Neural cell (in vitro differentiated cells): ENCODE data around the gene NCKAP5. TPM values are rescaled to one million over a fixed set of nuclear protein-coding genes. Genes with fewer than 3 reads are reported as not detected.
A peak's percentile ranks its signal among the peaks of the same experiment; 100 is the strongest.

Experiments used
- H2AFZ ChIP-seq: fragments of 200-600, 300-800 bp; sonication (generic), shearing (Covaris generic); 2 replicates; pipeline ENCODE4 v1.6.0; 2014; ENCODE audit warnings: low read depth, mild to moderate bottlenecking, antibody characterized with exemption, low read length, moderate library complexity
- H3F3A ChIP-seq: fragments of 200-600 bp; shearing (Covaris generic); 2 replicates; pipeline ENCODE4 v1.6.1; 2016; ENCODE audit warnings: mild to moderate bottlenecking, moderate library complexity, mixed read lengths, antibody characterized with exemption, low read length; ENCODE audit not compliant: insufficient read depth, poor library complexity, severe bottlenecking
- H3K27ac ChIP-seq: fragments of 200-600, 300-800 bp; sonication (generic), shearing (Covaris generic); 2 replicates; pipeline ENCODE4 v1.5.1; 2014; ENCODE audit warnings: mild to moderate bottlenecking, low read length, moderate library complexity
- H3K27me3 ChIP-seq: fragments of 300-800, 200-600 bp; sonication (generic), shearing (Covaris generic); 2 replicates; pipeline ENCODE4 v1.6.0; 2014; ENCODE audit warnings: mild to moderate bottlenecking, low read depth, low read length, moderate library complexity; ENCODE audit not compliant: insufficient read depth
- H3K36me3 ChIP-seq: fragments of 300-800, 200-600 bp; sonication (generic), shearing (Covaris generic); 2 replicates; pipeline ENCODE4 v1.5.1; 2014; ENCODE audit warnings: mild to moderate bottlenecking, antibody characterized with exemption, low read length, moderate library complexity; ENCODE audit not compliant: insufficient read depth
- H3K4me2 ChIP-seq: fragments of 300-800, 200-600 bp; sonication (generic), shearing (Covaris generic); 2 replicates; pipeline ENCODE4 v1.6.0; 2014; ENCODE audit warnings: mild to moderate bottlenecking, low read length
- H3K4me3 ChIP-seq: fragments of 300-800, 200-600 bp; sonication (generic), shearing (Covaris generic); 2 replicates; pipeline ENCODE4 v1.5.1; 2014; ENCODE audit warnings: mild to moderate bottlenecking, low read length, moderate library complexity
- H3K79me2 ChIP-seq: fragments of 200-600 bp; shearing (Covaris generic); replicated peaks from 2 replicates; pipeline ENCODE4 v1.6.0; 2014; ENCODE audit warnings: mild to moderate bottlenecking, low read length, moderate library complexity; ENCODE audit not compliant: insufficient read depth
- H3K9ac ChIP-seq: fragments of 300-800, 200-600 bp; sonication (generic), shearing (Covaris generic); 2 replicates; pipeline ENCODE4 v1.6.1; 2016; ENCODE audit warnings: mild to moderate bottlenecking, low read length, mixed read lengths
- H3K9me2 ChIP-seq: fragments of 200-600 bp; shearing (Covaris generic); 2 replicates; pipeline ENCODE4 v1.6.1; 2016; ENCODE audit warnings: mild to moderate bottlenecking, low read length, mixed read lengths; ENCODE audit not compliant: insufficient read depth
- H3K9me3 ChIP-seq: fragments of 200-600, 300-800 bp; sonication (generic), shearing (Covaris generic); 2 replicates; pipeline ENCODE4 v1.6.1; 2016; ENCODE audit warnings: mild to moderate bottlenecking, mixed run types, low read length, moderate library complexity, mixed read lengths
- H4K20me1 ChIP-seq: fragments of 200-600 bp; shearing (Covaris generic); 2 replicates; pipeline ENCODE4 v1.6.1; 2016; ENCODE audit warnings: mild to moderate bottlenecking, mixed run types; ENCODE audit not compliant: insufficient read depth
- CTCF ChIP-seq: fragments of 450-650 bp; IDR thresholded peaks from 2 replicates; pipeline ENCODE4 v1.5.1; 2014; ENCODE audit warnings: antibody characterized with exemption, mild to moderate bottlenecking, moderate library complexity; ENCODE audit not compliant: poor library complexity, severe bottlenecking
- EP300 ChIP-seq: fragments of 450-650 bp; conservative IDR thresholded peaks from 2 replicates; pipeline ENCODE4 v1.6.1; 2014; ENCODE audit warnings: antibody characterized with exemption, mild to moderate bottlenecking, moderate library complexity; ENCODE audit not compliant: poor library complexity, severe bottlenecking
- EZH2 ChIP-seq: fragments of 200-600, 300-800 bp; shearing (Covaris generic), sonication (generic); IDR thresholded peaks from 2 replicates; pipeline ENCODE4 v1.6.1; 2014; ENCODE audit warnings: antibody characterized with exemption, low read length, borderline replicate concordance, mild to moderate bottlenecking; ENCODE audit not compliant: insufficient read depth, poor library complexity, severe bottlenecking
- MXI1 ChIP-seq: fragments of 450-650 bp; conservative IDR thresholded peaks from 2 replicates; pipeline ENCODE4 v1.6.1; 2014; ENCODE audit warnings: antibody characterized with exemption, mild to moderate bottlenecking; ENCODE audit not compliant: poor library complexity, severe bottlenecking
- POLR2AphosphoS5 ChIP-seq: IDR thresholded peaks from 2 replicates; pipeline ENCODE4 v1.6.1; 2012
- RAD21 ChIP-seq: fragments of 450-650 bp; conservative IDR thresholded peaks from 2 replicates; pipeline ENCODE4 v1.6.1; 2014; ENCODE audit warnings: antibody characterized with exemption, mild to moderate bottlenecking, moderate library complexity
- REST ChIP-seq: IDR thresholded peaks from 2 replicates; pipeline ENCODE4 v1.6.1; 2012; ENCODE audit warnings: borderline replicate concordance
- SMC3 ChIP-seq: fragments of 450-650 bp; conservative IDR thresholded peaks from 2 replicates; pipeline ENCODE4 v1.6.1; 2014; ENCODE audit warnings: antibody characterized with exemption, mild to moderate bottlenecking, moderate library complexity; ENCODE audit not compliant: poor library complexity
- TAF1 ChIP-seq: IDR thresholded peaks from 2 replicates; pipeline ENCODE4 v1.6.1; 2012; ENCODE audit warnings: low read depth
- polyA plus RNA-seq: library from polyadenylated mRNA; depleted of rRNA; stranded (reverse); fragments of >200 nt; gene quantifications from 2 replicates; pipeline ENCODE4 v1.2.3, GENCODE V29; 2014

NCKAP5 gene
- polyA plus RNA-seq, 1 donor from 2014 or later: 2.4 TPM

- Histone ChIP-seq H3K4me2 (no peak overlapping the region), H3K36me3 (no peaks in the 10 kb centered on the region), H3K4me3 (no peak overlapping the region), H3K79me2 (no peaks in the 10 kb centered on the region), H3F3A (no peaks in the 10 kb centered on the region), H3K27me3 (no peaks in the 10 kb centered on the region), H3K9me2 (no peaks in the 10 kb centered on the region), H4K20me1 (no peaks in the 10 kb centered on the region), H3K9me3 (no peaks in the 10 kb centered on the region), H3K27ac (no peak overlapping the region), H3K9ac (no peak overlapping the region), H2AFZ (no peak overlapping the region)
- no peak for TF ChIP-seq SMC3
- no peak for TF ChIP-seq CTCF
- TF ChIP-seq RAD21: no peak
- TF ChIP-seq POLR2AphosphoS5: no peak
- no peak for TF ChIP-seq REST
- no peak for TF ChIP-seq EZH2
- no peak for TF ChIP-seq MXI1
- TF ChIP-seq EP300: no peak
- TF ChIP-seq TAF1: no peak
Observed at GRCh38 chr2:132730611-132731010, 837.7 kb downstream of the NCKAP5 start.

- no peaks in the 10 kb centered on the region for H3K9me3 ChIP-seq
- no peaks in the 10 kb centered on the region for H3K36me3 ChIP-seq
- no peaks in the 10 kb centered on the region for H3K27me3 ChIP-seq
- no peak overlapping the region for H3K4me2 ChIP-seq
- peak overlapping the region; percentile 61 for H3K27ac ChIP-seq
- H3K9ac ChIP-seq: peak overlapping the region; percentile 18
- TF ChIP-seq POLR2AphosphoS5: peak; percentile 65
- TF ChIP-seq REST: no peak
- TF ChIP-seq EP300: peak; percentile 71
- H3K9me2 ChIP-seq: no peaks in the 10 kb centered on the region
- no peaks in the 10 kb centered on the region for H3K79me2 ChIP-seq
- H3F3A ChIP-seq: no peaks in the 10 kb centered on the region
- no peaks in the 10 kb centered on the region for H4K20me1 ChIP-seq
- H2AFZ ChIP-seq: no peak overlapping the region
- peak overlapping the region; percentile 28 for H3K4me3 ChIP-seq
Observed at GRCh38 chr2:132729522-132729921, 838.7 kb downstream of the NCKAP5 start.
